ENCODE measurements around the gene SLC13A3.

DNA sequence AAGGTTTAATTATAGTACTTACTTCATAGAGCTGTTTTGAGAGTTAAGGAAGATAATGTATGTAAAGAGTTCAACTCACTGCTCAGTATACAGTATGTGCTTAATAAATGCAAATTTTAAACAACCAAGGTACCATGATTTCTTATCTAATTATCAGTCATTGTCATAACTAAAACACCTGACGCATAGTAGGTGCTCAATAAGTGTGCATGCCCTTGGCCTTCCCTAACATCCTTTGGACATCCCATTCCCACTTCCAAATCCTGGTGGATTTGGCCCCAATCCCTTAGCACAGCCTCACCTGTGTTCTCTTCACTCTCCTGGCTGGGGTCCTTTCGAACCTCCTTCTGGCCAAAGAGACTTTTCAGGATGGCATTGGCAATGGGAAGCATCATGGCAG lies 41.1 kb downstream of the SLC13A3 start:
- TF ChIP-seq, protein P1, sequence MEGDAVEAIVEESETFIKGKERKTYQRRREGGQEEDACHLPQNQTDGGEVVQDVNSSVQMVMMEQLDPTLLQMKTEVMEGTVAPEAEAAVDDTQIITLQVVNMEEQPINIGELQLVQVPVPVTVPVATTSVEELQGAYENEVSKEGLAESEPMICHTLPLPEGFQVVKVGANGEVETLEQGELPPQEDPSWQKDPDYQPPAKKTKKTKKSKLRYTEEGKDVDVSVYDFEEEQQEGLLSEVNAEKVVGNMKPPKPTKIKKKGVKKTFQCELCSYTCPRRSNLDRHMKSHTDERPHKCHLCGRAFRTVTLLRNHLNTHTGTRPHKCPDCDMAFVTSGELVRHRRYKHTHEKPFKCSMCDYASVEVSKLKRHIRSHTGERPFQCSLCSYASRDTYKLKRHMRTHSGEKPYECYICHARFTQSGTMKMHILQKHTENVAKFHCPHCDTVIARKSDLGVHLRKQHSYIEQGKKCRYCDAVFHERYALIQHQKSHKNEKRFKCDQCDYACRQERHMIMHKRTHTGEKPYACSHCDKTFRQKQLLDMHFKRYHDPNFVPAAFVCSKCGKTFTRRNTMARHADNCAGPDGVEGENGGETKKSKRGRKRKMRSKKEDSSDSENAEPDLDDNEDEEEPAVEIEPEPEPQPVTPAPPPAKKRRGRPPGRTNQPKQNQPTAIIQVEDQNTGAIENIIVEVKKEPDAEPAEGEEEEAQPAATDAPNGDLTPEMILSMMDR (IDR thresholded peaks at IDR 0.05; ENCODE audit: low read length): no peak
- no peak for TF ChIP-seq EZH2 (IDR thresholded peaks at IDR 0.05; ENCODE audit: borderline replicate concordance, low read length)

Measured in OCI-LY1 (cell line).